GM19043 (cell line): ENCODE results near the gene ZNG1C.
"Not testable (repeated sequence)": the region's sequence is repeated elsewhere in the genome, so short reads cannot be mapped to it uniquely, and the experiment has no call there.

Experiments used
- ATAC-seq: cut with Tn5 transposase; IDR thresholded peaks from one replicate; pipeline ENCODE4 v1.9.1; 2021; ENCODE audit warnings: low read depth; ENCODE audit not compliant: unreplicated experiment

The ZNG1C gene

GRCh38 chr9:68241683-68242082 lies at the start of gene ZNG1C:
TSS of gene ZNG1C (plus strand) at chr9:68241983. CDS start at chr9:68242032, 49 bp downstream.
- not testable (repeated sequence) for ATAC-seq

DNA sequence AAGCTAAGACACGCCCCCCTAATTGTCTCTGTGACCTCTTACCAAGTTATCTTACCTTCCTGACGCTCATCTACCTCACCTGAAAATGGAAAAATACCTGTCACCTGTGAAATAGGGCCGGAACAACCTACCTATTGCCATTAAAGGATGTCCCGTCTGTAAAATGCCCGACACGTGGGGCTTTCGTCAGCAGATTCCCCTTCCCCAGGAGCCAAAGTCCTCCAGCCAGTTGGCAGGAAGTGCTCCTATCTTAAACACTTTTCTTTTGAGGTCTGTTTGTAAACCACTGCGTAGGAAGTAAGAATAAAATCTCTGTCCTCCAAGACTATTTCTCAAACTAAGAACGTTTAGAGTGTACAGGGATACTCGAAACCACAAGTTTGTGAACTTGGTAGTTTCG lies 654 bp downstream of the ZNG1C start:
- not testable (repeated sequence) for ATAC-seq

DNA sequence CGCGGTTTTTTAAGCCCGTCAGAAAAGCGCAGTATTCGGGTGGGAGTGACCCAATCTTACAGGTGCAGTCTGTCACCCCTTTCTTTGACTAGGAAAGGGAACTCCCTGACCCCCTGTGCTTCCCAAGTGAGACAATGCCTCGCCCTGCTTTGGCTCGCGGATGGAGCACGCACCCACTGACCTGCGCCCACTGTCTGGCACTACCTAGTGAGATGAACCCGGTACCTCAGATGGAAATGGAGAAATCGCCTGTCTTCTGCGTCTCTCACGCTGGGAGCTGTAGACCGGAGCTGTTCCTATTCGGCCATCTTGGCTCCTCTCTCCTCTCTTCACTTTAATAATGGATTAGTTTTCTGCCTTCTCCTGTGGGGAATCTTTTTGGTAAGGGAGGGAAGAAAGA lies 39.3 kb downstream of the ZNG1C start:
- not testable (repeated sequence) for ATAC-seq

- not testable (repeated sequence) for ATAC-seq
Measured at GRCh38 chr9:68302567-68302966, 60.8 kb downstream of the ZNG1C start, which contains the start of gene FOXD4L3. TSS of gene FOXD4L3 (plus strand) at chr9:68302867. CDS start at chr9:68302952, 85 bp downstream.

DNA sequence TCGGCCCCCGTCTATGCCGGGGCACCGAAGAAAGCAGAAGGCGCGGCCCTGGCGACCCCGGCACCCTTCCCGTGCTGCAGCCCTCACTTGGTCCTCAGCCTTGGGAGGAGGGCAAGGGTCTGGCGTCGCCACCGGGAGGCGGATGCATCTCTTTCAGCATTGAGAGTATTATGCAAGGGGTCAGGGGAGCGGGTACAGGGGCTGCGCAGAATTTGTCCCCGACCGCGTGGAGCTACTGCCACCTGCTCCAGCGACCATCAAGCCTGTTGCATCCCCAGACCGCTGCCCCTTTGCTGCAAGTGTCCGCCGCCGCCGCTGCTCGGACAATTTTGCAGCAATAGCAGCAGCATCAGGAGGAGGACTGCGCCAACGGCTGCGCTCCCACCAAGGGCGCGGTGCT lies 62.0 kb downstream of the ZNG1C start:
- not testable (repeated sequence) for ATAC-seq

DNA sequence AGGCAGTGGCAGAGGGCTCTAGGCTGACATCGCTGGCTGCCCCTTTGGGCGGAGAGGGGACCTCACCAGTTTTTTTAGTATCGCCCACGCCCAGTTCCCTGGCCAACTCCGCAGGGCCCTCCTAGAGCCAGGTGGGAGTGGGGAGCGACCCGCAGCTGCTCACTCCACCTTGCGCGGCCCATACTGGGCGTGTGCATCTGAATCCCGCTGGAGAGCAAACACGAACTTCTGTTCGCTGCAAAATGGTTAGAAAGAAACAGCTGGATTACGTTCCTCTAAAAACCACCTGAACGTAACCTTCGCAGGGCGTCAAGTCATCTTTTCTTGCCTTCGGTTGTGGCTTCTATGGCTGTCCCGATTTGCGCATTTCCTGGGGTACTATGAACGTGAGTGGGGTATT lies 62.4 kb downstream of the ZNG1C start:
- ATAC-seq: not testable (repeated sequence)

- not testable (repeated sequence) for ATAC-seq
Measured at GRCh38 chr9:68304777-68305176, 63.0 kb downstream of the ZNG1C start.

DNA sequence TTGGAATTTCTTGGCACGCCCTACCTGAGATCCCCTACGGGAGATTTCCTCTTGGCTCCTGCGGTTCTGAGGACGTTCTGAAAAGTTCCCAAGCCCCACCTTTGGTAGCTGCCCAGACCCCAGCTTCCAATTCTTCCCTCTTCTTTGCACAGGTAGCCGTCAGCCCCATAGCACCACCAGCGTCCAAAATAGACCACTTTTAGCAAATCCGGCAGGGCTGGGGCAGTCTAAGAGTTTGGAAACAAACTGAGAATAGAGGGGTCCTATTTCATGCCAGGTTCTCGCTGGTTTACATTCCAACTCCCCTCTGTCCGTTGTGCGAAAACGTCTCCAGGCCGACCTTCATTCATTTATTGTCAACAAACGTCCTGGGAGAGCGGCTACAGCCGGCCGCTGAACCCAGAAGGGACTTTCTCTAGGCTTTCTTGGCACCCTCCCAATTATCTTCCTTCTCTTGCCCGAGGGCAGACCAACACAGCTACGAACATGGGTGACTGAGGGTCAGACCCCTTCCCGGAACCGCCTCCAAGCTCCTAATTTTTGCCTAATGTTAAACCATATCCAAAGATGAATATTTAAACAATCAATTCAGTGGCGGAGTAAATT lies 64.0 kb downstream of the ZNG1C start:
- ATAC-seq: not testable (repeated sequence)

DNA sequence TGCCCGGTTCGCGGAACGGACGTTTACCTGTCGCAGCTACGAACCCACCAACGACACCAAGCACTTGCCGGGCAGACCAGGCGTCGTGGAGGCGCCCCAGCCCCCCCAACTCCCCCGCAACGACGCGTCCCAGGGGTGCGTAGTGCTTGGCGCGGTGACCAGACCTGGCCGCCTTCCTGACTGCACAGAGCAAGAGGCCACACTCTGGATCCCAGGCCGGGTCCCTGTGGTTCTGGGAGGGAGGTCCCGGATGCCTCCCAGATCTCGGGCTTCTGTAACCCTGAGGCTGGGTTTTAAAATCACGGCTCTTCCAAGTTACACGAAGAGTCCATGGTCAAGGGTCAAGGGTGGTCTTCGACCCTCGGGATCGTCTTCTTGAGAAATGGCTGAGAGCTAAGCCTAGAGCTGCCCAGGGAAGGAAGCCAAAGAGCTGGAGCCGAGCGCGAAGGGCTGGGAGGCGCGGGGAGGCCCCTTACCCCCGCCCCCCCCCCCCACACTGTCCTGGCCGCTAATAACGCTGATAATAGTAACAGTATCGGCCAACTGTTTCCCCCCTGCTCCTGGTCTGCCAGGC lies 64.7 kb downstream of the ZNG1C start:
- not testable (repeated sequence) for ATAC-seq

DNA sequence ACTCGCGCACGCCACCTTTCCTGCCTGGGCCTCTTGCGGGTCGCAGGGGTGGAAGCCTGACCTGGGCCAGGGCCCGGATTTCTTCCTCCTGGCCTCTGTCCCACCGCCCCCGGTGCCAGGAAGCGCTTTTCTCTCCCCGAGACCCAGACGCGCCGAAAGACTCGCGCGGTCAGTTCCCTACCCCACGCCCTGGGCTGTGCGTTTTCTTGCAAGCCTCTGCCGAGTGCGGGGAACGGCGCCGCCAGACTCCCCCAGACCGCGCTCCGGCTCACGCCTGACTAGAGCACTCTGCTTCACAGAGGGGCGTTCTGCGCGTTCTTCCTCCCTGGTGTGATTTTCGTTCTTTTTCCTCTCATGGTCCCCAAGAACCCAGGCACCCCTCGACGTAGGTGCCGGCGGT lies 65.3 kb downstream of the ZNG1C start:
- not testable (repeated sequence) for ATAC-seq

DNA sequence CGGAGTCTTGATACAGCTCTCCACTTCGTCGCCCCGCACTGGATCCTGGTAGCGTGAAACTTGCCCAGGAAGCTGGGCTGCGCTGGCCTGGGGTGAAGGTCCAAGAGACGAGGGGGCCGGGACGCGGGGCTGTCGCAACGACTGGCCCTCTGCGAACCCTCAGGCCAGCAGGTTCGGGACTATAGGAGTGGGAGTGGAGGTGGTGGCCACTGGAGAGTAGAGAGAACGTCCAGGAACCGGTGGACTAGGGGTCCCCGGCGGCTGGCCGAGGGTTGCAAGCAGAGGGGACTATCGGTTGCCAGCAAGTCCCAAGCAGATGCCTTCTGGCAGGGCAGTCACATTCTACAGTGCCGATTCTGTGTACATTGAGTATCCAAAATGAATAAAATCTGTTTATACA lies 65.9 kb downstream of the ZNG1C start:
- ATAC-seq: not testable (repeated sequence)

DNA sequence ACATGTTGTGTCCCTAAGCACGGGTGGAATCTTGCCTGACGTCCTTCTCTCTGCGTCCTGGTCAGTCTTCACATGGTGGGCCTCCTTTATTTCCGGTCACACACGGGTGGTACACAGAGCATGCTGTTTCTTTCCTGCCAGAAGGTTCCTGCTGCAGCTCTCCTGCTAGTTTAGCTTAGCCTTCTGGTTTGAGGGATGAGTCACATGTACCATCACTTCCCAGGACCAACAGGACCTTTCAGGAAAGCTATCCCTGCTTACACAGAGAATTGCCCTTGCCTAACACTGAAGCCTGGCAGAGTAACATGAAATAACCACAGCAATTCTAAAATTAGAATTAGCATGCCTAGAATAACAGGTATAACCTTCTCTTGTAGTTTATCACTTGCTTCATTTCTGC lies 69.4 kb downstream of the ZNG1C start:
- ATAC-seq: not testable (repeated sequence)

GRCh38 chr9:68318209-68318608 lies 76.4 kb downstream of the ZNG1C start:
- ATAC-seq: not testable (repeated sequence)

GRCh38 chr9:68323749-68324148 lies 82.0 kb downstream of the ZNG1C start:
- ATAC-seq: not testable (repeated sequence)

DNA sequence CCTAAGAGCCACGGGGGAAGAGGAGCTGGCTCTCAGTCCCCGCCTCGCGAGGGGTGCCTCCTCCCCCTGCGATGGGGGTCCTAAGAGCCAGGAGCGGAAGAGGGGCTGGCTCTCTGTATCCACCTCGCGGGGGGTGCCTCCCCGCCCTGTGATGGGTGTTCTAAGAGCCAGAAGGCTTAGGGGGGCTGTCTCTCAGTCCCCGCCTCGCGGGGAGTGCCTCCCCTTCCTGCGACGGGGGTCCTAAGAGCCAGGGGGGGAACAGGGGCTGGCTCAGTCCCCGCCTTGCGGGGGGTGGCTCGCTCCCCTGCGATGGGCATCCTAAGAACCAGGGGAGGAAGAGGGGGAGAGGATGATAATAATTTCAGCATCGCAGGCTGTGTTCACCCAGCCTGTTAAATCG lies 82.7 kb downstream of the ZNG1C start:
- ATAC-seq: not testable (repeated sequence)

- not testable (repeated sequence) for ATAC-seq
Measured at GRCh38 chr9:68329106-68329505, 87.3 kb downstream of the ZNG1C start.

GRCh38 chr9:68330531-68331173 lies 88.9 kb downstream of the ZNG1C start:
- not testable (repeated sequence) for ATAC-seq

- ATAC-seq: not testable (repeated sequence)
Measured at GRCh38 chr9:68332122-68332521, 90.3 kb downstream of the ZNG1C start.

GRCh38 chr9:68335935-68336334 lies 94.2 kb downstream of the ZNG1C start:
- ATAC-seq: not testable (repeated sequence)

DNA sequence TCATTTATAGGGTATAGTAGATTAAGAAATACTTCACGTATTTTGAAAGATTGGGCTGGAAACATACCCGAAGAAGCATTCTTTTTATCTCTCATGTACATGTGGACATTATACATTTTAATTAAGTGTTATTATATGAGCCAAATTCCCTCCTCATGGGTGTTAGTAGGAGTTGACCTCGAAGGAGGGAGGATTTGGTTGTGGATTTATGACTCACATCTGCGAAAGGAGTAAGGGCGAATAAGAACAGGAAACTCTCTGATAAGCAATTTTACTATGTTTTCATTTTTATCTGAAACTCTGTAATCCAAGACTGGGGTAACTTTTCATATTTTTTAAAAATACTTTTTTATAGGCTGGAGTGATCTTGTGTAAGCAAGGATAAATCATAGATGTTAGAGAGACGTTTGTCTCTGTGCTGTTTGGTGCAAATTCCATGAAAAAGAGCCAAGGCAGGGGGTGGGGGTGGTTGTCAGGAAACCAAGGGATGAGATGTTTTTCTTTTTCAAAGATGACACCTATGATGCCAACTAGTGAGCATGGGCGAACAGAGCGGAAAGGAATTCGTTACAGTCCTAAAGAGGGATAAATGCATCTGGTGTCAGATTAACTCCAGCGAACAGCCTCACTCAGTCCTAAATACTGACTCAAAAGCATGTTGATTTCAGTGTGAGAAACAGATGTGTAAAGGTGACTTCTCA lies 95.0 kb downstream of the ZNG1C start:
- not testable (repeated sequence) for ATAC-seq

- not testable (repeated sequence) for ATAC-seq
Measured at GRCh38 chr9:68338000-68338399, 96.2 kb downstream of the ZNG1C start.
